Stimulated activated naive CD8-positive, alpha-beta T cell treated with anti-CD3 and anti-CD28 coated beads, Interleukin-15, Interleukin-2, amounts not matched to agents 100 ng/mL and 50 ng/mL, for 24 hours (primary cell): ENCODE results near the gene PLA2G4C.
"Not testable (repeated sequence)": the region's sequence is repeated elsewhere in the genome, so short reads cannot be mapped to it uniquely, and the experiment has no call there.

ENCODE experiments used
- H3K27ac Mint-ChIP-seq: one replicate; pipeline ENCODE4 v1.8.0; 2021; ENCODE audit warnings: mild to moderate bottlenecking, mixed read lengths
- H3K27me3 Mint-ChIP-seq: one replicate; pipeline ENCODE4 v1.8.0; 2021; ENCODE audit warnings: mixed read lengths
- H3K36me3 Mint-ChIP-seq: one replicate; pipeline ENCODE4 v1.8.0; 2021; ENCODE audit warnings: low read depth, mixed read lengths
- H3K4me1 Mint-ChIP-seq: one replicate; pipeline ENCODE4 v1.8.0; 2021; ENCODE audit warnings: low read depth, mixed read lengths
- H3K4me3 Mint-ChIP-seq: one replicate; pipeline ENCODE4 v1.8.0; 2021; ENCODE audit warnings: mild to moderate bottlenecking, mixed read lengths
- H3K9me3 Mint-ChIP-seq: one replicate; pipeline ENCODE4 v1.8.0; 2021; ENCODE audit warnings: mixed read lengths

The PLA2G4C gene

DNA sequence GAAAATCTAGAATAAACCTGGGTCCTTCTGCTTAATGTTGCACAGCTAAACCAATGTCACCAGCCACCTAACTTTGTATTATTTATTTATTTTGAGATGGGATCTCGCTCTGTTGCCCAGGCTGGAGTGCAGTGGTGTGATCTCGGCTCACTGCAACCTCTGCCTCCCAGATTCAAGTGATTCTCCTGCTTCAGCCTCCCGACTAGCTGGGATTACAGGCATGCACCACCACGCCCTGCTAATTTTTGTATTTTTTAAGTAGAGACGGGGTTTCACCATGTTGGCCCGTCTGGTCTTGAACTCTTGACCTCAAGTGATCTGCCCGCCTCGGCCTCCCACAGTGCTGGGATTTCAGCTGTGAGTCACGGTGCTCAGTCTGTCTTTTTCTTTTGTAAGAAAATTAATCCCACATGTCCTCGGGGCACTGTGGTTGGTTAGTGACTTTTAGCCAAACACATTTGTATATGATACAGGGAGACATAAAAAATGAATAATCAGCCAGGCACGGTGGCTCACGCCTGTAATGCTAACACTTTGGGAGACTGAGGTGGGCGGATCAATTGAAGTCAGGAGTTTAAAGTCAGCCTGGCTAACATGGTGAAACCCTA lies 19.4 kb downstream of the PLA2G4C start:
- H3K36me3 Mint-ChIP-seq, H3K4me1 Mint-ChIP-seq, H3K9me3 Mint-ChIP-seq, H3K4me3 Mint-ChIP-seq, H3K27ac Mint-ChIP-seq: not testable (repeated sequence)
- H3K27me3 Mint-ChIP-seq, result peaks cover 19% of the 10 kb centered on the region

DNA sequence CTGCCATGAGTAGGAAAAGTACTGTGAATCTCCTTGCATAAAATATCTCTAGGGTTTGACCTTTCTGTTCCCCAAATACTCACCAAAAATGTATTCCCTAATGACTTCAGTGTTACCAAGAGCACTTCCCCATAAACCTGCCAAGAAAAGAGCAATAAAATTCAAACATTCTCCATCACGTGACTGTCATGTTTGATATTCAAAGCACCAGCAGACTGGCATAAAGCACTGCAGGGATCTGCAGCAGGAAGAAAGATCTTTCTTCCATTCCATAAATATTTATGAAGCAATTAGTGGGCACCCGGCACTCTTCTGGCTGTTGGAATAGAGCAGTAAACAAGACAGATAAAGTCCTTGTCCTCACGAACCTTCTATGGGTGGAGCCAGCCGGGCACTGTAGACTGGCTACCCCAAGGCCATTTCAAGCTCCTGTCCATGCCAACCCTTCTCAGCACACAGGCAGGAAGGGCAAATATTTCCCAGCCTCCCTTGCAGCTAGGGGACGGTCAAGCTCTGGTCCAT lies 20.3 kb downstream of the PLA2G4C start:
- no peak overlapping the region for H3K4me3 Mint-ChIP-seq
- no peaks in the 10 kb centered on the region for H3K4me1 Mint-ChIP-seq
- no peaks in the 10 kb centered on the region for H3K36me3 Mint-ChIP-seq
- H3K27me3 Mint-ChIP-seq, result peaks cover 19% of the 10 kb centered on the region
- peaks cover 8% of the 10 kb centered on the region for H3K9me3 Mint-ChIP-seq
- no peak overlapping the region for H3K27ac Mint-ChIP-seq

DNA sequence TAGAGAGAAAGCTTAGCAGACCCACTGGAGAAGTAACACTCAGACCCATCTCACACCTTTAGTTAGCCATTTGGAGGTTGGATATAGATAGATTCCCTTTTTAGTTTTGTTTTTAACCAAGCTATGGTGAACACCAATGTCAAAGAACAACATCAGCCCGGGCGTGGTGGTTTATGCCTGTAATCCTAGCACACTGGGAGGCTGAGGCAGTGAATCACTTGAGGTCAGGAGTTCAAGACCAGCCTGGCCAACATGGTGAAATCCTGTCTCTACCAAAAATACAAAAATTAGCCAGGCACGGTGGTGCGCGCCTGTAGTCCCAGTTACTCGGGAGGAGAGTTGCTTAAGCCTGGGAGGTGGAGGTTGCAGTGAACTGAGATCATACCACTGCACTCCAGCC lies 21.6 kb downstream of the PLA2G4C start:
- not testable (repeated sequence) for H3K27ac Mint-ChIP-seq, H3K36me3 Mint-ChIP-seq, H3K4me3 Mint-ChIP-seq, H3K9me3 Mint-ChIP-seq, H3K4me1 Mint-ChIP-seq
- peaks cover 19% of the 10 kb centered on the region for H3K27me3 Mint-ChIP-seq

DNA sequence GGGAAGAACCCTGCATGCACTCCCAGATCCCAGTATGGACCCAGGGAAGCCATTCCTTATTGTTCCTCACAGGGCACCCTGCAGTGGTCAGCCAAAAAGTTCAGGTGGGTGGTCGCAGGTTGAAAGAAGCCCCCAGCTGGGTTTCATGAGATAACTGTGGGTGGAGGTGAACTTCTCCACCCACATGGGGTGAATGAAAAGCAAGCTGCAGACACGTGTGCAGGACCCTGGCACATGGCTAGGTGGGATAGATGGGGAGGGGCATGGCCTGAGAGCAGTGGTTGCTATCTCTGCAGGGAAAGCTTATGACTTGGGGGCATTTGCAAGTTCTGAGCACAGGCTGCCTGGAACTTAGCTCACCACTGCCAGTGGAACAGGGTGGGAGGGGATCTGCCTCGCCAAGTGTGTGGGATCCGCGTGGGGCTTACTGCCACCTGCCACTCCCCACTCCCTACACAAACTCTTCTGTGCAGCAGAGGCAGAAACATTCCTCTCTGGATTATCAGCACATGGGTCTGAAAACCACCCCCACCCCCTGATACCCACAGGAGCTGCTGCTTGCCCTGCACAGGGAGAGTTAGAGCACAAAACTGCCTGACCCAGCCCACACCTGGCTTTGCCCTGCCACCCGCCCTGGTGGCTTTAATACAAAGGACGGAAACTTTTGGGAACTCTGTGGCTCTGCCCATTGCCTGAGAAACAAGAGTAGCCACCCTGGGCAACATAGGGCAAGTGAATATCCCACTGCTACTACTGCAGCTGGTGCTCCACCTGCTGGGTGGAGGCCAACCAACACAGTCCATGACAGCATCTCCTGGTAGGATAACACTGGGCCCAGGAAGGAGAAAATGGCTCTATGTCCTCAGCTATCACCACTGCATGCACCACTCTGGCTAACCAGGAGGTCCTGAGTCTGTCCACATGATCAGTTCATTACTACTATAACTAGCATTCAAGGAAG lies 24.4 kb downstream of the PLA2G4C start:
- H3K27ac Mint-ChIP-seq, result no peak overlapping the region
- H3K27me3 Mint-ChIP-seq, result peaks cover 19% of the 10 kb centered on the region
- H3K4me3 Mint-ChIP-seq, result no peak overlapping the region

DNA sequence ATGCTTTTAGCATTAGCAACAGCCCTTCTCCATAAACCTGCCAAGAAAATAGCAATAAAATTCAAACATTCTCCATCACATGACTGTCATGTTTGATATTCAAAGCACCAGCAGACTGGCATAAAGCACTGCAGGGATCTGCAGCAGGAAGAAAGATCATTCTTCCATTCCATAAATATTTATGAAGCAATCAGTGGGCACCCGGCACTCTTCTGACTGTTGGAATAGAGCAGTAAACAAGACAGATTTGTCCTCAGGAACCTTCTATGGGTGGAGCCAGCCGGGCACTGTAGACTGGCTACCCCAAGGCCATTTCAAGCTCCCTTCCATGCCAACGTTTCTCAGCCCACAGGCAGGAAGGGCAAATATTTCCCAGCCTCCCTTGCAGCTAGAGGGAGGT lies 25.5 kb downstream of the PLA2G4C start:
- no peaks in the 10 kb centered on the region for H3K9me3 Mint-ChIP-seq
- H3K27me3 Mint-ChIP-seq, result peaks cover 16% of the 10 kb centered on the region
- H3K4me3 Mint-ChIP-seq, result no peak overlapping the region

More for the DNA sequence above, 24.4 kb downstream of the PLA2G4C start:
- Mint-ChIP-seq H3K4me1 (no peaks in the 10 kb centered on the region), H3K9me3 (no peaks in the 10 kb centered on the region), H3K36me3 (no peaks in the 10 kb centered on the region)

DNA sequence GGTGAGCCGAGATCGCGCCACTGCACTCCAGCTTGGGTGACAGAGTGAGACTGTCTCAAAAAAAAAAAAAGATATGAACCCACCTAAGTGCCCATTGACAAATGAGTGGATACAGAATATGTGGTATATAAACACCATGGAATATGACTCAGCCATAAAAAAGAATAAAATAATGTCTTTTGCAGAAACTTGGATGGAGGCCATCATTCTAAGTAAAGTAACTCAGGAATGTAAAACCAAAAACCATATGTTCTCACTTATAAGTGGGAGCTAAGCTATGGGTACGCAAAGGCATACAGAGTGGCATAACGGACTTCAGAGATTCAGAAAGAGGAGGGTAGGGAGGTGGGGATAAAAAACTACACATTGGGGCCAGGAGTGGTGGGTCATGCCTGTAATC lies 29.5 kb downstream of the PLA2G4C start:
- Mint-ChIP-seq H3K9me3 (no peaks in the 10 kb centered on the region), H3K27ac (no peak overlapping the region), H3K36me3 (no peaks in the 10 kb centered on the region)

More for the DNA sequence above, 25.5 kb downstream of the PLA2G4C start:
- no peaks in the 10 kb centered on the region for H3K36me3 Mint-ChIP-seq
- no peak overlapping the region for H3K27ac Mint-ChIP-seq
- no peaks in the 10 kb centered on the region for H3K4me1 Mint-ChIP-seq

DNA sequence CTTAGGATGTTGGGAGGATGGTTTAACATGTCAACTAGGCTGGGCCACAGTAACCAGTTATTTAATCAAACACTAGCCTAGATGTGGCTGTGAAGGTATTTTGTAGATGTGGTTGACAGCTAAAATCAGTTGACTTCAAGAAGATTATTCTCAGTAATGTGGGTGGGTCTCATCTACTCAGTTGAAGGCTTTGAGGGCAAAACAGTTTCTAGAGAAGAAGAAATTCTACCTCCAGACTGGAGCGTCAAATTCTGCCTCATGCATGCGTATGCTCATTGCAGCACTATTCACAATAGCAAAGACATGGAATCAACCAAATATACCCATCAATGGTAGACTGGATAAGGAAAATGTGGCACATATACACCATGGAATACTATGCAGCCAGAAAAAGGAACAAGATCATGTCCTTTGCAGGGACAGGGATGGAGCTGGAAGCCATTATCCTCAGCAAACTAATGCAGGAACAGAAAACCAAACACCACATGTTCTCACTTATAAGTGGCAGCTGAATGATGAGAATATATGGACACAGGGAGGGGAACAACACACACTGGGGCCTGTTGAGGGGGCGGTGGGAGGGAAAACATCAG lies 40.3 kb downstream of the PLA2G4C start:
- H3K4me1 Mint-ChIP-seq, H3K36me3 Mint-ChIP-seq, H3K4me3 Mint-ChIP-seq, H3K27ac Mint-ChIP-seq, H3K27me3 Mint-ChIP-seq, H3K9me3 Mint-ChIP-seq: not testable (repeated sequence)

More for the DNA sequence above, 29.5 kb downstream of the PLA2G4C start:
- Mint-ChIP-seq H3K27me3 (peaks cover 5% of the 10 kb centered on the region), H3K4me1 (no peaks in the 10 kb centered on the region), H3K4me3 (no peak overlapping the region)

DNA sequence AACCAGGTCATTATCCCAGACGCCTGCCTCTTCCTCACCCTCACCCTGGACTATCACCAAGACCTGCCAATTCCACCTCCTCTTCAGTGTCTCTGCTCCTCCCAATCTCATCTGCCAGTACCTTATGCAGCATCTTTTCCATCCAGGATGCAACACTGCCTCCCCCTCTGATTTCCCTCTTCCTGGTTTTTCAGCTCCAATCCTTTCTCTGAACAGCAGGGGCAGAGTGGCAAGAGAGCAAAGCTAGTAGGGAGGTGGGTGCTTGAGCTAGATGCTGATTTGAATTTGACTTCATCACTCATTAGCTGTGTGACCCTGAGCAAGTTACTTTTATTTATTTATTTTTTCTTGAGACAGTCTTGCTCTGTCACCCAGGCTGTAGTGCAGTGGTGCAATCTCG lies 41.2 kb downstream of the PLA2G4C start:
- peaks cover 5% of the 10 kb centered on the region for H3K36me3 Mint-ChIP-seq
- no peak overlapping the region for H3K27ac Mint-ChIP-seq
- H3K4me3 Mint-ChIP-seq, result no peak overlapping the region
- no peaks in the 10 kb centered on the region for H3K4me1 Mint-ChIP-seq
- H3K27me3 Mint-ChIP-seq, result peaks cover 3% of the 10 kb centered on the region
- no peaks in the 10 kb centered on the region for H3K9me3 Mint-ChIP-seq

DNA sequence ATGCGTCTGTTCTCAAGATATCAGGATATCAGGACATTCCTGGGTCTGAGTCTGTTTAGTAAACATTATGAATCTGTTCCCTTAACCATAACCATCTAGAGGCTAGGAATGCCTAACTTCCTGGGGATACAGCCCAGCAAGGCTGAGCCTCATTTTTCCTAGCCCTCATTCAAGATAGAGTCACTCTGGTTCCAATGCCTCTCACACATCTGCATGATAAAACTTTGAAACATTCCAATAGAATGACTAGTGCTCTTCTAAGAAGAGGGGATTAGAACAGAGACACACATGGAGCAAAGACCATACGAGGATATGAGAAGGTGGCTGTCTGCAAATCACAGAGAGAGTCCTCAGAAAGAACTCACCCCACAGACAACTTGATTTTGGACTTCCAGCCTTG lies 46.1 kb downstream of the PLA2G4C start:
- H3K4me1 Mint-ChIP-seq, result no peaks in the 10 kb centered on the region
- no peaks in the 10 kb centered on the region for H3K36me3 Mint-ChIP-seq
- no peak overlapping the region for H3K4me3 Mint-ChIP-seq
- no peak overlapping the region for H3K27ac Mint-ChIP-seq
- no peaks in the 10 kb centered on the region for H3K9me3 Mint-ChIP-seq
- peaks cover 11% of the 10 kb centered on the region for H3K27me3 Mint-ChIP-seq

DNA sequence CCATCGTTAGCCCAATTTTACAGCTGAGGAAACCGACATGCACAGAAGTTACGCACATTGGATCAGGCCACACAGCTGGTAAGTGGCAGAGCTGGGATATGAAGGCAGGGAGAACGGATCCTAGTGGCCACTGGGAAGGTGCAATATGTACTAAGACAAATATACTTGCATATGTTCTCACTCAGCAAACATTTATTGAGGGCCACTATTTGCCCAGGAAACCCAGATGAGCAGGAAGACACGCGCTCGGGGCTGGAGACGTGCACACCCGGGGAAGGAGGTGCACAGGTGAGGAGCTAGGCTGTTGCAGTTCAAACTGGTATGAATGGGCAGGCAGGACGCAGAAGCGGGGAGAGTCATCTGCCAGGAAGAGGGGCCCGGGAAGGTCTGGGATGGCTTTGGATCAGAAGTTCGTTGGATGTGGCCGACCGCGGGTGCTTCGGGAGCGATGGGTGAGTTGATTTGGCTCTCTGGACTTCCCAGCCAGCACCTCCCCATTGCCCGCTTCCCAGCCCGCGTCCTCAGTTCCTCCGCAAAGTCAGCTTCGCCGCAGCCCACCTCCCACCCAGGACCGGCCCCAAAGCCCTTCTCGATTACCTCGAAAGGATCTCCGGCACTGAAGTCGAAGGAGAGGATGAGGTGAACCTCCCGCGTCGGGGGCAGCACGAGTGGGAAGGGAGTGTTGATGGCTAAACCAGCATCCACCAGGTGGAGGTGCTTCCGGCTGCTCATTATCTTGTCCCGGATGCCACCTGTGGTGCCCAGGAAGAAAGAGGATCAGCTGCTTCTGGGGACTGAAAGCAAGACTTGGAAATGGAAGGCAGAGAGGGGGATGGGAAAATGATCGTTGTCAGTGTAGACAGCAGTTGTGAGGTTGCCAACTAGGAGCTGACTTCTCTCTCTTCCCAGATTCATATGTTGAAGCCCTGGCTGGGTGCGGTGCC lies 48.9 kb downstream of the PLA2G4C start:
- H3K4me3 Mint-ChIP-seq, result no peak overlapping the region
- H3K27ac Mint-ChIP-seq, result no peak overlapping the region
- peaks cover 17% of the 10 kb centered on the region for H3K27me3 Mint-ChIP-seq
- H3K36me3 Mint-ChIP-seq, result no peaks in the 10 kb centered on the region
- H3K9me3 Mint-ChIP-seq, result no peaks in the 10 kb centered on the region
- no peaks in the 10 kb centered on the region for H3K4me1 Mint-ChIP-seq

DNA sequence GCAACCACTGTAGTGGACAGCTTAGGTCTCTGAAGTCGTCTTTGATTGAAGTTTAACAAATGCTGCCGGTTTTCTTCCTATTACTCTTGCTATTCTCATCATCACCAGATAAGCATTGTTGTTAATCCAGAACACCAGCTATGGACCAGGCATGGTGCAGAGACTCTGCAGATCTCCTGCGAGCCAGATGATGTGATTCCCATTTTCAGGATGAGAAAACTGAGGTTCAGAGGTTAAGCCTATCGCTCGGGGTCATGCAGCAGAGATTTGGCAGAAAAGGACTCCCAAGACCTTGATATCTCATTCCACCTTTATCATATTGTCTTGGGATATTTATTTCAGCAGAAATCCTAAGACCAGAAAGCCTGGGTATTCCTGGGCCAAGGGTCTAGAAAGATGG lies 50.2 kb downstream of the PLA2G4C start:
- H3K4me1 Mint-ChIP-seq, result no peaks in the 10 kb centered on the region
- no peak overlapping the region for H3K27ac Mint-ChIP-seq
- H3K9me3 Mint-ChIP-seq, result no peaks in the 10 kb centered on the region
- no peak overlapping the region for H3K4me3 Mint-ChIP-seq
- no peaks in the 10 kb centered on the region for H3K36me3 Mint-ChIP-seq
- H3K27me3 Mint-ChIP-seq, result peaks cover 17% of the 10 kb centered on the region

DNA sequence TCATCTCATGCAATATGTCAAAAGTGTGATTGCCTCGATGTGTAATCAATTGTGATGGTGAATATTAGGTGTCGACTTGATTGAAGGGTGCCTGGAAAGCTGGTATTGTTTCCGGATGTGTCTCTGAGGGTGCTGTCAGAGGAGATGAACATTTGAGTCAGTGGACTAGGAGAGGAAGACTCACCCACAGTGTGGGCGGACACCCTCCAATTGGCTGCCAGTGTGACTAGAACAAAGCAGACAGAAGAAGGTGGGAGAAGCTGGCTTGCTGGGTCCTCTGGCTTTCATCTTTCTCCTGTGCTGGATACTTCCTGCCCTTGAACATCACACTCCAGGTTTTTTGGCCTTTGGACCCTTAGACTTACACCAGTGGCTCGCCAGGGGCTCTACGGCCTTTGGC lies 51.3 kb downstream of the PLA2G4C start:
- Mint-ChIP-seq H3K27me3 (peaks cover 17% of the 10 kb centered on the region), H3K9me3 (no peaks in the 10 kb centered on the region), H3K36me3 (no peaks in the 10 kb centered on the region)

DNA sequence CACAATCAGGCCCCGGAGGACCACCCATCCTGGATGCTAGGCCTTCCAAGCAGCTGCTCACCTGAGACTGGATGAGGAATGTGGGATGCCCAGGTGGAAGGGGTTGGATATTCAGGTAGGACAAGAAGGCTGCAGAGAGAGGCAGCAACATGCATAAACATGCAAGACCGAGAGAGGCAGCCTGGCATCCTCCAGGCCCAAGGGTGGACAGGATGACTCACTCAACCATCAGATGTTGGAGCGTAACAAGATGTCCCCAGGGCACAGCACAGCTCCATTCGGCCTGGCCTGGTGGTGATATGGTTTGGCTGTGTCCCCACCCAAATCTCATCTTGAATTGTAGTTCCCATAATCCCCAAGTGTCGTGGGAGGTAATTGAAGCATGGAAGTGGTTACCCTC lies 56.8 kb downstream of the PLA2G4C start:
- Mint-ChIP-seq H3K9me3 (no peaks in the 10 kb centered on the region), H3K36me3 (no peaks in the 10 kb centered on the region), H3K4me1 (no peaks in the 10 kb centered on the region), H3K27ac (no peak overlapping the region), H3K4me3 (no peak overlapping the region), H3K27me3 (peaks cover 5% of the 10 kb centered on the region)

More for the DNA sequence above, 51.3 kb downstream of the PLA2G4C start:
- Mint-ChIP-seq H3K4me1 (no peaks in the 10 kb centered on the region), H3K27ac (no peak overlapping the region), H3K4me3 (no peak overlapping the region)

DNA sequence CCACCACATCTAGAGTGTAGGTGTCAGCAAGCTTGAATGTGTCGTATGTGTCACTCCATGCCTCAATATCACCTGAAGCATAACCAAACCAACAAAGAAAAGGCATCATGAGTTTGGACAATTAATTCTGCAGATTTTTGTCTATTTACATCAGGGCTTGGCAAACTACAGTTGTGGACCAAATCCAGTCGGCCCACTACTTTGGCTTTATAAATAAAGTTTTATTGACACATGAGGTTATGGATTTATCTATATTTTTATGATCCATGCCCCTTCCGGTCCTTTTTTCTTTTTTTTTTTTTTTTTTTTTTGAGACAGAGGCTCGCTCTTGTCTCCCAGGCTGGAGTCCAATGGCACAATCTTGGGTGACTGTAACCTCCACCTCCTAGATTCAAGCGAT lies 57.5 kb downstream of the PLA2G4C start:
- no peak overlapping the region for H3K4me3 Mint-ChIP-seq
- H3K36me3 Mint-ChIP-seq, result no peaks in the 10 kb centered on the region
- peaks cover 5% of the 10 kb centered on the region for H3K27me3 Mint-ChIP-seq
- H3K4me1 Mint-ChIP-seq, result no peaks in the 10 kb centered on the region
- H3K9me3 Mint-ChIP-seq, result no peaks in the 10 kb centered on the region
- H3K27ac Mint-ChIP-seq, result no peak overlapping the region
